H1 (cell line): ENCODE results near the gene ZNF423. TPM values are rescaled to one million over a fixed set of nuclear protein-coding genes. Genes with fewer than 3 reads are reported as not detected.

ENCODE experiments used
- BACH1 ChIP-seq: IDR thresholded peaks from 2 replicates; pipeline ENCODE4 v1.6.1; 2012; ENCODE audit warnings: low read length, improper control_type of control experiment
- HDAC6 ChIP-seq: IDR thresholded peaks from one replicate; pipeline ENCODE4 v1.7.1; 2012; ENCODE audit warnings: low read depth, mild to moderate bottlenecking, inconsistent platforms, low read length, moderate library complexity
- MAX ChIP-seq: IDR thresholded peaks from 2 replicates; pipeline ENCODE4 v1.6.1; 2012; ENCODE audit warnings: inconsistent platforms
- POU5F1 ChIP-seq: IDR thresholded peaks from 2 replicates; pipeline ENCODE4 v1.6.1; 2011; ENCODE audit warnings: low read depth, mild to moderate bottlenecking, low read length, moderate library complexity
- SP1 ChIP-seq: IDR thresholded peaks from 2 replicates; pipeline ENCODE4 v1.6.1; 2011; ENCODE audit warnings: low read depth, low read length
- SP2 ChIP-seq: IDR thresholded peaks from 2 replicates; pipeline ENCODE4 v1.6.1; 2012; ENCODE audit warnings: mild to moderate bottlenecking, low read length, inconsistent platforms
- SP4 ChIP-seq: IDR thresholded peaks from 2 replicates; pipeline ENCODE4 v1.6.1; 2012; ENCODE audit warnings: low read length, inconsistent platforms
- polyA plus RNA-seq, 7 experiments: library from polyadenylated mRNA; depleted of rRNA in 3 of 7; stranded (reverse) in 5 of 7; unstranded in 2 of 7; fragments of >200 nt in 5 of 7; fragments of 200-250 nt in 2 of 7; gene quantifications; 1 replicate in 5 of 7; 2 replicates in 1 of 7; 4 replicates in 1 of 7; pipeline versions ENCODE4 v1.2.1 to v1.2.3, GENCODE V29; 2011 to 2013; ENCODE audit warnings: missing spikeins in 2 of 7, mixed read lengths in 2 of 7
- total RNA-seq: library from RNA; stranded (reverse); fragmentation: NEBNext Ultra II Directional; extraction: Animal tissue kit (Norgen Biotek cat#: 25700); gene quantifications from 2 replicates; pipeline ENCODE4 v1.2.1, GENCODE V29; 2021
- TF ChIP-seq, protein P1 (sequence below): IDR thresholded peaks from 2 replicates; pipeline ENCODE4 v1.6.1; 2012; ENCODE audit warnings: inconsistent platforms
- TF ChIP-seq, protein P2 (sequence below): fragments of 300-600 bp; sonication (generic); IDR thresholded peaks from 2 replicates; pipeline ENCODE4 v1.7.1; 2012; ENCODE audit warnings: low read length, moderate library complexity, mild to moderate bottlenecking, inconsistent platforms; ENCODE audit not compliant: insufficient replicate concordance

ZNF423 gene
- total and polyA plus RNA-seq, 2 of the 8 experiments (the other 6 are each of a cell fraction or from before 2014, with no cell fraction given), result 38.2 to 52.3 TPM

- TF ChIP-seq, protein P1, sequence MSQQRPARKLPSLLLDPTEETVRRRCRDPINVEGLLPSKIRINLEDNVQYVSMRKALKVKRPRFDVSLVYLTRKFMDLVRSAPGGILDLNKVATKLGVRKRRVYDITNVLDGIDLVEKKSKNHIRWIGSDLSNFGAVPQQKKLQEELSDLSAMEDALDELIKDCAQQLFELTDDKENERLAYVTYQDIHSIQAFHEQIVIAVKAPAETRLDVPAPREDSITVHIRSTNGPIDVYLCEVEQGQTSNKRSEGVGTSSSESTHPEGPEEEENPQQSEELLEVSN, result no peak
- no peak for TF ChIP-seq SP2
- no peak for TF ChIP-seq MAX
- no peak for TF ChIP-seq HDAC6
- no peak for TF ChIP-seq SP1
- no peak for TF ChIP-seq POU5F1
- no peak for TF ChIP-seq SP4
- TF ChIP-seq, protein P2, sequence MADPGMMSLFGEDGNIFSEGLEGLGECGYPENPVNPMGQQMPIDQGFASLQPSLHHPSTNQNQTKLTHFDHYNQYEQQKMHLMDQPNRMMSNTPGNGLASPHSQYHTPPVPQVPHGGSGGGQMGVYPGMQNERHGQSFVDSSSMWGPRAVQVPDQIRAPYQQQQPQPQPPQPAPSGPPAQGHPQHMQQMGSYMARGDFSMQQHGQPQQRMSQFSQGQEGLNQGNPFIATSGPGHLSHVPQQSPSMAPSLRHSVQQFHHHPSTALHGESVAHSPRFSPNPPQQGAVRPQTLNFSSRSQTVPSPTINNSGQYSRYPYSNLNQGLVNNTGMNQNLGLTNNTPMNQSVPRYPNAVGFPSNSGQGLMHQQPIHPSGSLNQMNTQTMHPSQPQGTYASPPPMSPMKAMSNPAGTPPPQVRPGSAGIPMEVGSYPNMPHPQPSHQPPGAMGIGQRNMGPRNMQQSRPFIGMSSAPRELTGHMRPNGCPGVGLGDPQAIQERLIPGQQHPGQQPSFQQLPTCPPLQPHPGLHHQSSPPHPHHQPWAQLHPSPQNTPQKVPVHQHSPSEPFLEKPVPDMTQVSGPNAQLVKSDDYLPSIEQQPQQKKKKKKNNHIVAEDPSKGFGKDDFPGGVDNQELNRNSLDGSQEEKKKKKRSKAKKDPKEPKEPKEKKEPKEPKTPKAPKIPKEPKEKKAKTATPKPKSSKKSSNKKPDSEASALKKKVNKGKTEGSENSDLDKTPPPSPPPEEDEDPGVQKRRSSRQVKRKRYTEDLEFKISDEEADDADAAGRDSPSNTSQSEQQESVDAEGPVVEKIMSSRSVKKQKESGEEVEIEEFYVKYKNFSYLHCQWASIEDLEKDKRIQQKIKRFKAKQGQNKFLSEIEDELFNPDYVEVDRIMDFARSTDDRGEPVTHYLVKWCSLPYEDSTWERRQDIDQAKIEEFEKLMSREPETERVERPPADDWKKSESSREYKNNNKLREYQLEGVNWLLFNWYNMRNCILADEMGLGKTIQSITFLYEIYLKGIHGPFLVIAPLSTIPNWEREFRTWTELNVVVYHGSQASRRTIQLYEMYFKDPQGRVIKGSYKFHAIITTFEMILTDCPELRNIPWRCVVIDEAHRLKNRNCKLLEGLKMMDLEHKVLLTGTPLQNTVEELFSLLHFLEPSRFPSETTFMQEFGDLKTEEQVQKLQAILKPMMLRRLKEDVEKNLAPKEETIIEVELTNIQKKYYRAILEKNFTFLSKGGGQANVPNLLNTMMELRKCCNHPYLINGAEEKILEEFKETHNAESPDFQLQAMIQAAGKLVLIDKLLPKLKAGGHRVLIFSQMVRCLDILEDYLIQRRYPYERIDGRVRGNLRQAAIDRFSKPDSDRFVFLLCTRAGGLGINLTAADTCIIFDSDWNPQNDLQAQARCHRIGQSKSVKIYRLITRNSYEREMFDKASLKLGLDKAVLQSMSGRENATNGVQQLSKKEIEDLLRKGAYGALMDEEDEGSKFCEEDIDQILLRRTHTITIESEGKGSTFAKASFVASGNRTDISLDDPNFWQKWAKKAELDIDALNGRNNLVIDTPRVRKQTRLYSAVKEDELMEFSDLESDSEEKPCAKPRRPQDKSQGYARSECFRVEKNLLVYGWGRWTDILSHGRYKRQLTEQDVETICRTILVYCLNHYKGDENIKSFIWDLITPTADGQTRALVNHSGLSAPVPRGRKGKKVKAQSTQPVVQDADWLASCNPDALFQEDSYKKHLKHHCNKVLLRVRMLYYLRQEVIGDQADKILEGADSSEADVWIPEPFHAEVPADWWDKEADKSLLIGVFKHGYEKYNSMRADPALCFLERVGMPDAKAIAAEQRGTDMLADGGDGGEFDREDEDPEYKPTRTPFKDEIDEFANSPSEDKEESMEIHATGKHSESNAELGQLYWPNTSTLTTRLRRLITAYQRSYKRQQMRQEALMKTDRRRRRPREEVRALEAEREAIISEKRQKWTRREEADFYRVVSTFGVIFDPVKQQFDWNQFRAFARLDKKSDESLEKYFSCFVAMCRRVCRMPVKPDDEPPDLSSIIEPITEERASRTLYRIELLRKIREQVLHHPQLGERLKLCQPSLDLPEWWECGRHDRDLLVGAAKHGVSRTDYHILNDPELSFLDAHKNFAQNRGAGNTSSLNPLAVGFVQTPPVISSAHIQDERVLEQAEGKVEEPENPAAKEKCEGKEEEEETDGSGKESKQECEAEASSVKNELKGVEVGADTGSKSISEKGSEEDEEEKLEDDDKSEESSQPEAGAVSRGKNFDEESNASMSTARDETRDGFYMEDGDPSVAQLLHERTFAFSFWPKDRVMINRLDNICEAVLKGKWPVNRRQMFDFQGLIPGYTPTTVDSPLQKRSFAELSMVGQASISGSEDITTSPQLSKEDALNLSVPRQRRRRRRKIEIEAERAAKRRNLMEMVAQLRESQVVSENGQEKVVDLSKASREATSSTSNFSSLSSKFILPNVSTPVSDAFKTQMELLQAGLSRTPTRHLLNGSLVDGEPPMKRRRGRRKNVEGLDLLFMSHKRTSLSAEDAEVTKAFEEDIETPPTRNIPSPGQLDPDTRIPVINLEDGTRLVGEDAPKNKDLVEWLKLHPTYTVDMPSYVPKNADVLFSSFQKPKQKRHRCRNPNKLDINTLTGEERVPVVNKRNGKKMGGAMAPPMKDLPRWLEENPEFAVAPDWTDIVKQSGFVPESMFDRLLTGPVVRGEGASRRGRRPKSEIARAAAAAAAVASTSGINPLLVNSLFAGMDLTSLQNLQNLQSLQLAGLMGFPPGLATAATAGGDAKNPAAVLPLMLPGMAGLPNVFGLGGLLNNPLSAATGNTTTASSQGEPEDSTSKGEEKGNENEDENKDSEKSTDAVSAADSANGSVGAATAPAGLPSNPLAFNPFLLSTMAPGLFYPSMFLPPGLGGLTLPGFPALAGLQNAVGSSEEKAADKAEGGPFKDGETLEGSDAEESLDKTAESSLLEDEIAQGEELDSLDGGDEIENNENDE, result no peak
- no peak for TF ChIP-seq BACH1
Observed at GRCh38 chr16:49483651-49484450, 372.1 kb downstream of the ZNF423 start (continued).
